A673 (cell line): ENCODE measurements around the gene KLHDC3. TPM values are rescaled to one million over a fixed set of nuclear protein-coding genes. Genes with fewer than 3 reads are reported as not detected.

ENCODE experiments used
- BruUV-seq: library from RNA; stranded (reverse); fragments of 400-500 nt; replicated peaks from 2 replicates; lab custom pipeline; 2021; lab: Mats Ljungman, UMichigan
- CTCF ChIA-PET: fragments of 300-600 bp; sonication (Branson Sonifier 250); formaldehyde crosslinking; loops from one replicate; lab custom pipeline; 2022; ENCODE audit warnings: antibody characterized with exemption; lab: Charles Lee
- POLR2A ChIA-PET: fragments of 300-600 bp; sonication (Branson Sonifier 250); formaldehyde crosslinking; loops from one replicate; lab custom pipeline; 2022; ENCODE audit warnings: antibody characterized with exemption; ENCODE audit not compliant: low non-redundant PET; lab: Charles Lee
- DNase-seq: peaks from one replicate; pipeline ENCODE4 v3.0.0-alpha.2; 2015; ENCODE audit warnings: low spot score
- H3K27ac ChIP-seq: fragments of 200-600 bp; sonication (generic); 2 replicates; pipeline ENCODE4 v1.5.1; 2016; ENCODE audit warnings: mixed run types, low read depth, mild to moderate bottlenecking, mixed read lengths, antibody characterized with exemption, low read length; ENCODE audit not compliant: poor library complexity, severe bottlenecking
- H3K27me3 ChIP-seq: fragments of 200-600 bp; sonication (generic); replicated peaks from 2 replicates; pipeline ENCODE4 v1.6.1; 2017; ENCODE audit warnings: mixed run types, low read depth, mild to moderate bottlenecking, mixed read lengths, antibody characterized with exemption, low read length; ENCODE audit not compliant: insufficient read depth, poor library complexity
- H3K36me3 ChIP-seq: fragments of 200-600 bp; sonication (generic); 2 replicates; pipeline ENCODE4 v1.6.1; 2016; ENCODE audit warnings: mixed run types, mild to moderate bottlenecking, mixed read lengths, antibody characterized with exemption, low read length; ENCODE audit not compliant: insufficient read depth, poor library complexity, severe bottlenecking
- H3K4me1 ChIP-seq: fragments of 200-600 bp; sonication (generic); 2 replicates; pipeline ENCODE4 v1.6.1; 2017; ENCODE audit warnings: mixed run types, mild to moderate bottlenecking, mixed read lengths, antibody characterized with exemption, low read length; ENCODE audit not compliant: insufficient read depth, poor library complexity, severe bottlenecking
- H3K4me3 ChIP-seq: fragments of 200-600 bp; sonication (generic); 2 replicates; pipeline ENCODE4 v1.5.1; 2016; ENCODE audit warnings: low read depth, mixed run types, mild to moderate bottlenecking, mixed read lengths, low read length; ENCODE audit not compliant: poor library complexity, severe bottlenecking
- H3K9me3 ChIP-seq: fragments of 200-600 bp; sonication (generic); 2 replicates; pipeline ENCODE4 v1.6.1; 2016; ENCODE audit warnings: mixed run types, low read depth, mild to moderate bottlenecking, mixed read lengths, antibody characterized with exemption, low read length; ENCODE audit not compliant: poor library complexity, severe bottlenecking
- CTCF ChIP-seq: fragments of 300-800, 200-600 bp; sonication (generic); conservative IDR thresholded peaks from 2 replicates; pipeline ENCODE4 v1.5.1; 2017; ENCODE audit warnings: low read depth, mild to moderate bottlenecking, antibody characterized with exemption, low read length, moderate library complexity, mixed read lengths
- EZH2 ChIP-seq: fragments of 200-600 bp; sonication (generic); IDR thresholded peaks from 2 replicates; pipeline ENCODE4 v1.6.1; 2017; ENCODE audit warnings: borderline replicate concordance, low read depth, mild to moderate bottlenecking, mixed read lengths, antibody characterized with exemption, low read length; ENCODE audit not compliant: poor library complexity, severe bottlenecking
- intact Hi-C: fragments of 100-400 bp; cut with micrococcal nuclease; formaldehyde crosslinking; loops from one replicate; pipeline ENCODE4 v1.10.0; 2022; ENCODE audit not compliant: unreplicated experiment
- total RNA-seq: library from RNA; stranded (reverse); gene quantifications from 2 replicates; pipeline ENCODE4 v1.2.3, GENCODE V29; 2021

Gene KLHDC3
- total RNA-seq, 1 experiment from 2014 or later: 90.1 TPM

DNA sequence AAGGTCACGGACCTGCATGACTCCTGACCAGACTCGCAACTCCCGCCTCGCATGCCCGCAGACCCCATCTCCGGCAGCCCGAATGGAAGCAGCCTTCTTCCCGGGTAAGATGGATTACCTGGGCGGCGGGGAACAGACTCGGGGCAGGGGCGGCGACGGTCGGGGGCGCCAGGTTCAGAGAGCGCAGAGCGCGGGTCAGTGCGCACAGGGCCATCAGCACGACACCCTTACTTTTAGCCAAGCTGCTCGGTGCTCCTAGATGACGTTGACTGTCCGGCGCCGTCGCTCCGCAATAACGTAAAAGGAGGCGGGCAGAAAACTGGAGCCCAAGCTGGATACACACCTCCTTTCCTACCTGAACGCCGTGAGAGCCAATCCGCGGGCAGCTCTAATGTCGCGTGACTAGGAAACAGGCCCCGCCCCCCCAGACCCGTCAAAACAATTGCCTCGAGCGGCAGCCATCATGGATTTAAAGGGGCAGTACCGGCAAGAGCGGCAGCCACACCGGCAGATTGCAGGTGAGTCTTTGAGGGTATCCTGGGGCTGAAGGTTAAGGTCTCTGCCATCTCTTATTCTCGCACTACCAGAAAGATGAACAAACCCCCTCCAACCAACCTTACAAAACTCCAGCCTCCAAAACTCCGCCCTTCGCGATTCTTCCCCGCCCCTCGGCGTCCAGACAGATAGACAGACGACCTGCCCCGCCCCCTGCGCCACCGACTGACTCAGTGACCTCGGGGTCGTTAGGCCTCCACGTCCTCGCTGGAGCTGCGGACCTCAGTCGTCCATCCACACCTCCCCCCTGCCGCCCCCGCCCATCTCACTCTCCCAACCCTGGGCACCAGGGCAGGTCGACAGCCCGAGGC, 45.4 kb downstream of the KLHDC3 start, which contains the start of the genes KLC4 and MRPL2:
TSS of gene KLC4 (plus strand) at position 464 of the 866 bp plus-strand sequence. CDS start 1,705 bp downstream, outside the sequence.
TSS of gene MRPL2 (minus strand) at position 267 of the 866 bp plus-strand sequence. CDS start at position 214, 53 bp downstream.
- Histone ChIP-seq H3K4me1 (peaks cover 13% of the 10 kb centered on the region), H3K36me3 (peaks cover 8% of the 10 kb centered on the region), H3K27ac (peak within 1 kb of the TSS; percentile 84), H3K9me3 (no peaks in the 10 kb centered on the region), H3K4me3 (peak within 1 kb of the TSS; percentile 88), H3K27me3 (no peaks in the 10 kb centered on the region)
- TF ChIP-seq EZH2 (no peak), CTCF (no peak)
- POLR2A ChIA-PET: interaction anchor here (0.9 kb wide), 1 partner anchor 15 kb away, joined by 3 read pairs; no protein-coding TSS in a partner anchor
- no TSS peak for BruUV-seq
- peak; percentile 99 for DNase-seq
- intact Hi-C loops: no loop called here
- CTCF ChIA-PET: interaction anchor here (0.9 kb wide), 1 partner anchor 84 kb away, joined by 5 read pairs; no protein-coding TSS in a partner anchor

DNA sequence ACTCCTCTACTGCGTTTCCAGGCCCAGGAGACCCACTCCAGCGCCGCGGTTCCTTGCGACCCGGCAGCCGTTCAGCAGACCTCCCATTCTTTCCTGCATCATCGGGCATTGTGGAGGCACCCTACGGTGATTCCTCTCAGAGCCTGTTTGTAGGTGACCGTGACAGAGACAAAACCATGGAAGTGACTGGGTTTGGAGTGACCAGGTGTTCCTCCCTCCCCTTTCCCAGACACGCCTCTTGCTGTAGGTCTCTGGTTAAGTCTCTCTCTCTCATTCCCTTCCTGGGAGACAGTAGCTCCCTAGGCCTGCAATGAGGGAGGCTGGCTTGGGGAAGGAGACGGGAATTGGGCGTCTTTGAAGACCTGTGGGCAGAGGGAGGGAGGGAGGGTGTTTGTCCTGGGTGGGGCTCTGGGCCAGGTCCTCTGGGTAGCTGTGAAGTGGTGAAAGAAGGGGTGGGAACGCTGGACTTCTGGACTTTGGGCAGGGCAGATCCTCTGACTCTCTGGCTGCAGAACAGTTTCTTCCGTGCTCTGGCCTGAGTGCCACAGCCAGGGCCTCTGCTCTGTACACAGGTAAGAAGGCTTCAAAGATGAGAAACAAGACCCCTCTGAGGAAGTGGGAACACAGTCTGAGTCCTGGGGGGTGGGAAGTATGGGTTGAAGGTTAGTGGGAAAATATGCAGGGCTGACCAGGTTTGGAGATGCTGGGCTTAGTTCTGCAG, 46.1 kb downstream of the KLHDC3 start:
- POLR2A ChIA-PET: no interaction called here
- H3K27me3 ChIP-seq: no peaks in the 10 kb centered on the region
- BruUV-seq: TSS peak; percentile 65
- intact Hi-C loops: no loop called here
- peak overlapping the region; percentile 88 for H3K4me3 ChIP-seq
- H3K4me1 ChIP-seq: peaks cover 13% of the 10 kb centered on the region
- H3K9me3 ChIP-seq: no peaks in the 10 kb centered on the region
- CTCF ChIA-PET: no interaction called here
- TF ChIP-seq CTCF: no peak
- DNase-seq: no peak
- peaks cover 8% of the 10 kb centered on the region for H3K36me3 ChIP-seq
- peak overlapping the region; percentile 84 for H3K27ac ChIP-seq

- Histone ChIP-seq H3K27me3 (no peaks in the 10 kb centered on the region), H3K4me3 (peak overlapping the region; percentile 88), H3K27ac (no peak overlapping the region), H3K9me3 (no peaks in the 10 kb centered on the region), H3K36me3 (peaks cover under 1% of the 10 kb centered on the region), H3K4me1 (peaks cover 13% of the 10 kb centered on the region)
- no peak for DNase-seq
- TF ChIP-seq EZH2 (no peak), CTCF (no peak)
- CTCF ChIA-PET: no interaction called here
- no TSS peak for BruUV-seq
- POLR2A ChIA-PET: interaction anchor here (0.7 kb wide), 1 partner anchor 64 kb away, joined by 3 read pairs; no protein-coding TSS in a partner anchor
- intact Hi-C loops: no loop called here
These were observed 46.9 kb downstream of the KLHDC3 start for GRCh38 chr6:43060755-43061633.
